Dermis lymphatic vessel endothelial cell (primary cell): ENCODE data around the gene CCDC110. TPM values are rescaled to one million over a fixed set of nuclear protein-coding genes. Genes with fewer than 3 reads are reported as not detected.

Experiments used
- total RNA-seq: library from RNA; depleted of rRNA; stranded (reverse); fragments of >200 nt; gene quantifications from 2 replicates; pipeline ENCODE4 v1.2.1, GENCODE V29; 2014

The CCDC110 gene
- 0.43 and 0.60 TPM in 2 replicates for total RNA-seq

GRCh38 chr4:185471235-185472102, at the start of gene CCDC110:
TSS of gene CCDC110 (minus strand) at chr4:185471733. CDS start at chr4:185471683, 50 bp downstream.

GRCh38 chr4:185425647-185426352, 45.7 kb downstream of the CCDC110 start, which contains the start of gene UFSP2:
TSS of gene UFSP2 (minus strand) at chr4:185425964. CDS start at chr4:185425868, 96 bp downstream.

GRCh38 chr4:185396724-185397385, 74.7 kb downstream of the CCDC110 start, which contains the start of gene ANKRD37:
TSS of gene ANKRD37 (plus strand) at chr4:185396841. CDS start at chr4:185396924, 83 bp downstream.

GRCh38 chr4:185395238-185395955, 76.1 kb downstream of the CCDC110 start, which contains the start of gene LRP2BP:
TSS of gene LRP2BP (minus strand) at chr4:185395924. CDS start at chr4:185378186, 17,738 bp downstream.

Other genes with a start within 250 kb of the CCDC110 start
- gene LRP2BP, start 75.8 kb downstream of the CCDC110 start, total RNA-seq: 0.95 and 1.5 TPM in 2 replicates
- 7.4 and 17.8 TPM in 2 replicates for gene ANKRD37, start 74.9 kb downstream of the CCDC110 start, total RNA-seq
- gene UFSP2, start 45.8 kb downstream of the CCDC110 start, total RNA-seq: 45.6 and 46.6 TPM in 2 replicates
- gene PDLIM3, start 63.8 kb upstream of the CCDC110 start, total RNA-seq: 42.7 and 56.0 TPM in 2 replicates